HTR-8/SVneo (cell line): ENCODE measurements around the gene GPC6.
"Not testable (repeated sequence)": the region's sequence is repeated elsewhere in the genome, so short reads cannot be mapped to it uniquely, and the experiment has no call there.

Source experiments
- DNase-seq: peaks from one replicate; pipeline ENCODE4 v3.0.0; 2011; ENCODE audit warnings: low spot score, mixed read lengths; ENCODE audit not compliant: insufficient read length
- FAIRE-seq: peaks from 2 replicates; lab custom pipeline; 2011; peaks lifted over from hg19 to GRCh38; lab: Jason Lieb, UNC

The GPC6 gene

DNA sequence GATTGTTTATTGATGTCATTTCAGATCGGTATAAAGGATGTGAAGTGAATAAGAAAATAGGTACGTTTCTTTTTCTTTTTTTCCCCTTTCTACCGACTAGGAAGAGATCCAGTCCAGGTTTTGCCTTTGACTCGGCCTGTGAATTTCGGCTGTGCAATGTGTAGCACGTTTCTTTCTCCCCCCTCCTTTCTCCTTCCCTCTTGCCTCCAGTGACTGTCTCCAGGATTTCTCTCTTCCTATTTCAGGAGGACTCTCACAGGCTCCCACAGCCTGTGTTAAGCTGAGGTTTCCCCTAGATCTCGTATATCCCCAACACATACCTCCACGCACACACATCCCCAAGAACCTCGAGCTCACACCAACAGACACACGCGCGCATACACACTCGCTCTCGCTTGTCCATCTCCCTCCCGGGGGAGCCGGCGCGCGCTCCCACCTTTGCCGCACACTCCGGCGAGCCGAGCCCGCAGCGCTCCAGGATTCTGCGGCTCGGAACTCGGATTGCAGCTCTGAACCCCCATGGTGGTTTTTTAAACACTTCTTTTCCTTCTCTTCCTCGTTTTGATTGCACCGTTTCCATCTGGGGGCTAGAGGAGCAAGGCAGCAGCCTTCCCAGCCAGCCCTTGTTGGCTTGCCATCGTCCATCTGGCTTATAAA, at the start of gene GPC6:
GPC6 (plus strand) TSS at position 185 of the 657 bp plus-strand sequence.
- DNase-seq: peak; percentile 57
- no peak for FAIRE-seq

DNA sequence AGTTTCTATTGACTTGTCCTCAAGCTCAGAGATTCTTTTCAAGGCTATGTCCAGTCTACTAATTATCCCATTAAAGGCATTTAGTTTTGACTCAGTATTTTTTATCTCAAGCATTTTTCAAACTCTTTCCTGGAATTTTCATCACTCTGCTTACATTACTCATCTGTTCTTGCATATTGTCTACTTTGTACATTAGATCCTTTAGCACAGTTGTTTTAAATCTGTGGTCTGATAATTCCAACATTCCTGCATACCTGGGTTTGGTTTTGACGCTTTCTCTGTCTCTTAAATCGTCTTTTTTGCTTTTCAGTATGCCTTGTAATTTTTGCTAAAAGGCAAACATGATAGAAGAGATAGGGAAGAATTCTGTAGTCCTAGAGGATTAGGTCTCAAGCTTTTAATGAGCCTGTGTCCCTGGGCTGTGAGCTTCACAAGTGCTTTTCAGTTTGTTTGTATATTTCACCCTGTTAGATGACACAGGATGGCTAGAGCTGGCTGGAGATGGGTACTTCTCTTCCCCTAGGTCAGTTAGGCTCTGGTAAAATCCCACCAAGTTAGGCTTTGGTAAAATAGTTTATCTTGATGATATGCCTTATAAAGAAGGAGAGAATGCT, 46.1 kb upstream of the GPC6 start:
- no peak for DNase-seq
- FAIRE-seq: no peak

DNA sequence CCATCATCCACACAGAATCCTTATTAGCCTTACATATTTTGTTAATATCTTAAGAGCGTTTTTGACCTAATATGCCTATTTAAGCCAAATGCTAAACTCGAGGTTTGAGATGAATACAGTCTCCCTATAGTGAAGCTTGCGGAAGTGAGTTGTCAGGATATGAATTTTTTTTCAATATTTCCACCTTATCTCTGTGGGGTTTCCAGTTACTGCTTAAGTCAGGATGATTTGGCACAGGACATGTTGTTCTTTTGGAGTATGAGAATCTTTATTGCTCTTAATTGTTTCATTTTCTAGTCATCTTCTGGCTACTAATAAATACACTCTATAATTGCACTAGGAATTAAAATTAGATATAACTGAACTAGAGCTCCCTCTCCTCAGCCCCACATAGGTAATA, 44.2 kb upstream of the GPC6 start:
- FAIRE-seq (no peak), DNase-seq (no peak)

DNA sequence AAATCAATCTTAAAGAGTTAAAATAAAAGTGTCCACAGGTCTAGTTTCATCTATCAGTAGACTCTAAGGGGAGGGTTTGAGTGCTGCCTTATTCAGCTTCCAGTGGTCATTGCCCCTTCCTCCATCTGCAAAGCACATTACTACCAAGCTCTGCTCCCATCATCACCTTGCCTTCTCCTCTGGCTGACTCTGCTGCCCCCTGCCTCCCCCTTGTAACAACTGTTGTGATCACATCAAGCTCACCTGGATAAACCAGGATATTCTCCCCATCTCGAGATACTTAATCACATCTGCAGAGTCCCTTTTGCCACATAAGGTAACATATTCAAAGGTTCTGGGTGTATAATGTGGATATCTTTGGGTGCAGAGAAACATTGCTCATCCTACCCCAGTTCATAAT, 43.3 kb upstream of the GPC6 start:
- DNase-seq: no peak
- FAIRE-seq: no peak

GRCh38 chr13:93190006-93190405, 36.6 kb upstream of the GPC6 start:
- DNase-seq: no peak
- no peak for FAIRE-seq

- FAIRE-seq (no peak), DNase-seq (no peak)
Measured at GRCh38 chr13:93193682-93194081, 32.9 kb upstream of the GPC6 start.

DNA sequence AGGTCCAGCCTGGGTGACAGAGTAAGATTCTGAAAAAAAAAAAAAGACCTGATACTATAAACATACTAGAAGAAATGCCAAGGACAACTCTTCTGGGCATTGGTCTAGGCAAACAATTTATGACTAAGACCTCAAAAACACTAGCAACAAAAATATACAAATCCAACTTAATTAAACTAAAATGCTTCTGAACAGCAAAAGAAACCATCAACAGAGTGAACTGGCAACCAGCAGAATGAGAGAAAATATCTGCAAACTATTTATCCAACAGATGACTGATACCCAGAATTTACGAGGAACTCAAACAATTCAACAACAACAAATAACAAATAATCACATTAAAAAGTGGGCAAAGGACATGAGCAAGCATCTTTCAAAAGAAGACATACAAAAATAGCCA, 26.8 kb upstream of the GPC6 start:
- no peak for FAIRE-seq
- DNase-seq: no peak

- DNase-seq (no peak), FAIRE-seq (no peak)
Measured at GRCh38 chr13:93200626-93201025, 26.0 kb upstream of the GPC6 start.

DNA sequence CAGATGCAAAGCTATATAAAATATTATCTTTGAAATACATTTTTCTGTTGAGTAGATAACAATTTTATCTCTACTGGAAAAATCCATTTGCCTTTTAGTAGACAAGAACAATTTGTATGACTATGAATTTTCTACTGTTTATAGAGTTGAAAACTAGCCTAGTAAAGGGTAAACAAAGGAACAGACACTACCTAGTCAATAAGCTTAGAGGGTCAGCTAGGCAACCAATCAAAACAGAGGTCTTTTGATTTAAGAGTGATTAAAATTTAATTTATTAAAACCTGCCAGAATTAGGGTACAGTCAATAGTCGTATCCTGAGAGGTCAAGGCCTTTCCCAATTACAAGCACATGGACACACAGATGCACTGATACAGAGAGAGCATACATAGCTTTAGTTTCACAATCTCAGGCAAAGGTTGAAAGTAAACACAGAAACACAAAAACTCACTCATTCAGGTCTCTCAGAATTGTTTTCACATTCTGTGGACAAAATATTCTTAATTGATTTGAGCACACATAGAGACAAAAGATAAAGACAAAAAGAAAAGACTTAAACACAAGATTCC, 24.5 kb upstream of the GPC6 start:
- DNase-seq (no peak), FAIRE-seq (no peak)

DNA sequence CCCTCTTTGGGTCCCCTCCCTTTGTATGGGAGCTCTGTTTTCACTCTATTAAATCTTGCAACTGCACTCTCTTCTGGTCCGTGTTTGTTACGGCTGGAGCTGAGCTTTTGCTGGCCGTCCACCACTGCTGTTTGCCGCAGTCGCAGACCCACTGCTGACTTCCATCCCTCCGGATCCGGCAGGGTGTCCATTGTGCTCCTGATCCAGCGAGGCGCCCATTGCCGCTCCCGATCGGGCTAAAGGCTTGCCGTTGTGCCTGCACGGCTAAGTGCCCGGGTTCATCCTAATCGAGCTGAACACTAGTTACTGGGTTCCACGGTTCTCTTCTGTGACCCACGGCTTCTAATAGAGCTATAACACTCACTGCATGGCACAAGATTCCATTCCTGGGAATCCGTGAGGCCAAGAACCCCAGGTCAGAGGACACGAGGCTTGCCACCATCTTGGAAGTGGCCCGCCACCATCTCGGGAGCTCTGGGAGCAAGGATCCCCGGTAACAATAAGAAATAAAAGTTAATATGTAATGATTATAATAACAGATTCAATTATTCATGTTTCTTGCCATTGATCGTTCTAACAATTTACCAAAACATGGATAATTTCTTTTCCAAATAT, 19.7 kb upstream of the GPC6 start:
- not testable (repeated sequence) for FAIRE-seq, DNase-seq

GRCh38 chr13:93216122-93216521, 10.5 kb upstream of the GPC6 start:
- FAIRE-seq: no peak
- no peak for DNase-seq

DNA sequence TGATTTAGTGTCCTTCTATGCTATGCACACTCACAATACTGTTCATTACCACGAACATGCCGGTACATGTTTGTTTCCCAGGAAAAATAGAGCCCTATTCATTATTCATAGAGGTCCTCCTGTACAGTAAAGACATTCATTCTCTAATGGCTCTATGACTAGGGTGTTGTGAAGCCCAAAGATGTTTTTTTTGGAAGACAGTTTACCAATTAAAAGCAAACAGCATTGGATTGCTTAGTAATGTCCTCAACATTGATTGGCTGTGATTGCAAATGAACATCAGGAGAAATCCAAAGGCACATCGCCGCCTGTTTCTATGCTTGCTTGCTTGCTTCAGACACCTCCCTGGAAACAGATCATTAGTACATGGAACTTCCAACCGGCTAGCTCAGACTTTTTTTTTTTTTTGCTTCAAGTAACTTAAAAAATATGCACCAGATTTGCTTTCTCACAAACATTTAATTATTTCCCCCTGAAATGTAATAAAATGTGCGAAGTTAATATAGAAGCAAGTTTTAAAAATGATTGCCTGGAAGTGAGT, 8.8 kb upstream of the GPC6 start:
- DNase-seq (no peak), FAIRE-seq (no peak)

GRCh38 chr13:93218583-93218982, 8.0 kb upstream of the GPC6 start:
- DNase-seq (no peak), FAIRE-seq (no peak)

- FAIRE-seq (no peak), DNase-seq (no peak)
Measured at GRCh38 chr13:93220073-93220472, 6.5 kb upstream of the GPC6 start.

GRCh38 chr13:93222976-93223375, 3.6 kb upstream of the GPC6 start:
- DNase-seq (no peak), FAIRE-seq (no peak)

GRCh38 chr13:93224535-93224934, 2.1 kb upstream of the GPC6 start:
- FAIRE-seq: no peak

GRCh38 chr13:93225610-93226009, 997 bp upstream of the GPC6 start:
- FAIRE-seq: no peak
- DNase-seq: no peak

More at GRCh38 chr13:93224535-93224934, 2.1 kb upstream of the GPC6 start:
- DNase-seq: peak; percentile 13

- DNase-seq: no peak
- no peak for FAIRE-seq
Measured at GRCh38 chr13:93226065-93226622, 463 bp upstream of the GPC6 start.

GRCh38 chr13:93227280-93227877, 772 bp downstream of the GPC6 start:
- no peak for DNase-seq

GRCh38 chr13:93227878-93228642, 1.5 kb downstream of the GPC6 start:
- FAIRE-seq: no peak
- DNase-seq: peak; percentile 18

More at GRCh38 chr13:93227280-93227877, 772 bp downstream of the GPC6 start:
- no peak for FAIRE-seq
